Adrenal gland (tissue), 12 donors: Measurements from ENCODE around the gene CD48. TPM values are rescaled to one million over a fixed set of nuclear protein-coding genes. Genes with fewer than 3 reads are reported as not detected.

Experiments
- DNase-seq, 7 donors: peaks; one replicate each; pipeline ENCODE4 v3.0.0-alpha.2; 2019 to 2020
- H3K27ac ChIP-seq, 5 donors: fragments of 200-600 bp; sonication (generic) in 4 of 5; 1 replicate in 3 of 5; 2 replicates in 2 of 5; pipeline versions ENCODE4 v1.5.1 to v1.8.0; 2016 to 2020; ENCODE audit warnings: mild to moderate bottlenecking in 1 of 5
- H3K27me3 ChIP-seq: fragments of 200-600 bp; 2 replicates; pipeline ENCODE4 v1.8.0; 2021
- H3K36me3 ChIP-seq, 2 donors: fragments of 200-600 bp; replicated peaks in 1 of 2; 1 replicate in 1 of 2; 2 replicates in 1 of 2; pipeline versions ENCODE4 v1.5.1 to v1.8.0; 2018 to 2022
- H3K4me1 ChIP-seq, 2 donors: fragments of 200-600 bp; replicated peaks in 1 of 2; 1 replicate in 1 of 2; 2 replicates in 1 of 2; pipeline versions ENCODE4 v1.5.1 to v1.8.0; 2018 to 2021
- H3K4me3 ChIP-seq, 4 donors: fragments of 200-600 bp; sonication (generic) in 3 of 4; one replicate each; pipeline ENCODE4 v1.5.1; 2016 to 2018
- H3K9me3 ChIP-seq, 3 donors: fragments of 200-600 bp; sonication (generic) in 1 of 3; replicated peaks in 1 of 3; 1 replicate in 2 of 3; 2 replicates in 1 of 3; pipeline versions ENCODE4 v1.5.1 to v1.8.0; 2016 to 2021
- CTCF ChIP-seq, 6 experiments: fragments of 450-650 bp in 4 of 6; fragments of 200-600 bp in 2 of 6; sonication (generic) in 1 of 6; IDR thresholded peaks; 1 replicate in 5 of 6; 2 replicates in 1 of 6; pipeline versions ENCODE4 v1.5.1 to v1.8.0; 2016 to 2021; ENCODE audit warnings: antibody characterized with exemption in 6 of 6, mild to moderate bottlenecking in 2 of 6, moderate library complexity in 1 of 6
- POLR2A ChIP-seq, 2 donors: fragments of 450-650 bp; IDR thresholded peaks; one replicate each; pipeline ENCODE4 v1.6.1; 2017; ENCODE audit warnings: antibody characterized with exemption in 2 of 2, mild to moderate bottlenecking in 2 of 2, moderate library complexity in 1 of 2
- WGBS, 4 donors: extraction: QIAGEN DNeasy Blood & Tissue Kit in 2 of 4; methylation state at CpG; one replicate each; pipeline versions ENCODE4 v1.1.5 to v1.1.7; 2013 to 2017; 5-methylcytosine and 5-hydroxymethylcytosine counted together
- intact Hi-C, 2 donors: fragments of 100-400 bp; cut with DNase I; formaldehyde crosslinking; loops; one replicate each; pipeline versions ENCODE4 v1.14.1 to v1.15.0; 2022 to 2023
- polyA plus RNA-seq, 3 donors: library from polyadenylated mRNA; stranded (reverse); fragments of 200-250 nt in 2 of 3; fragments of 350-450 nt in 1 of 3; fragmentation: Illumina TruSeq in 1 of 3; extraction: RNeasy Lipid Tissue Mini Kit (QIAGEN cat#74804) in 1 of 3; gene quantifications; one replicate each; pipeline ENCODE4 v1.2.3, GENCODE V29; 2013 to 2014
- total RNA-seq, 9 donors: library from RNA; depleted of rRNA in 4 of 9; stranded (reverse); fragments of >200 nt in 4 of 9; fragments of 120-200 nt in 1 of 9; fragmentation: NEBNext Ultra II Directional in 1 of 9; extraction: Animal tissue kit (Norgen Biotek cat#: 25700) in 1 of 9; gene quantifications; one replicate each; pipeline versions ENCODE4 v1.1.0 to v1.2.4, GENCODE V29; 2013 to 2023
- donor health status: healthy with polysubstance abuse.
- donor health status: Bipolar disorder and iron deficiency.
- donor health status: DM: yes; HTN: yes; CAD: no.
- donor health status: DM: no; HTN: no; CAD: no.
- donor health status: DM: no; HTN: no; CAD: no.
- donor health status: DM: yes; HTN: yes; CAD: no.

Gene CD48
- total and polyA plus RNA-seq, 12 donors = 1.4 to 9.0 (median 3.9) TPM; not detected in 1

DNA sequence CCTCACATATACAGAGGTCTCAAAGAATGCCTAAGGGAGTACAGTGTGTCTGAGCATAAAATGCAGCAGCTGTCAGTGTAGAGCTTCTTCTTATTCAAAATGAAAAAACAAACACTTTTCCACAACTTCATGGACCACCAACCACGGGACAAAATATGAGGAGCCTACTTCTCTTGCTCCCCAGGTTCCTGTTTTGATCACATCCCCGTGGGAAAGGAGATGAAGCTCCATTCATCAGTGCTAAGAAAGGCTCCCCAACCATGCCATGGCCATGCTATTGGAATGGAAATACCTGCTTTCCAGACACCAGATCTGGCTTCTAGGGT lies 383 bp downstream of the CD48 start:
- WGBS, 4 donors = 41 to 52% (median 51%) methylated on average over 2 of the region's 2 CpGs
- H3K4me1 ChIP-seq = no peaks in the 10 kb centered on the region
- no peaks in the 10 kb centered on the region for H3K27me3 ChIP-seq
- intact Hi-C loops = no loop called here
- no peaks in the 10 kb centered on the region for H3K36me3 ChIP-seq
- no peak for TF ChIP-seq POLR2A (IDR thresholded peaks at IDR 0.05)
- no peak for TF ChIP-seq CTCF (IDR thresholded peaks at IDR 0.05)
- no peak overlapping the region for H3K4me3 ChIP-seq
- H3K27ac ChIP-seq = no peak overlapping the region
- H3K9me3 ChIP-seq = no peaks in the 10 kb centered on the region
- no peak for DNase-seq

DNA sequence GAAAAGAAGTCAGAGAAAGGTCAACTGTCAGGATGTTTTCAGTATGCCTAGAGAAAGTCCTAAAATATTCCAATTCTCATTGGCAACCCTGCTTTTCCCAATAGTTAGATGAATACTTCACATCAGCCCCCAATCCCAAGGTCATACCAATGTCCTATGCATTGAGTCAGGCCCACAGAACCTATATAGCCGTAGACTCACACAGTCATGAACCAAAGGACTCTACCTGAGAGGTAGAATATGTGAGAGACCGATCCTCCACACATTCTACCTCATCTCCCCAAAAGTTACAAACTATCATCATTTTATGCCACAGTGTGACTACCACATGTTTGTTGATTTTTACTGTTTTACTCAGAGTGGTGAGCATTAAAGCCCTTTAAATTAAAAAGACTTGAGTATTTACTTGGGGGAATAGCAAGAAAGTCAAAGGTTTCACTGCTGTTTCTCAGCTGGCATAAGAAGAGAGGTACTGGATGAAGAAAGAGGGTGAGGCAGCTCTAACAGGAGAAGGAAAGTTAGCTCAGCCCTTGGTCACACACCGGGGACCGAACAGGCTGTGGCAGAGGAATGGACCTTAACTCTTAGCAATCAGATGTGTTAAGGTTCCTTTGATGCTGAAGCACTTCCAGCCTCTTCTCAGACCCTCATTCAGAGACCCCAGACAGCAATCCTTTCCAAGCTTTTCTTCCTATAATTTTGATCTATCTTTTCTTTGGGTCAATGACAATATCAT lies 937 bp downstream of the CD48 start:
- TF ChIP-seq POLR2A (IDR thresholded peaks at IDR 0.05) (no peak), CTCF (IDR thresholded peaks at IDR 0.05) (no peak)
- no peak overlapping the region for H3K4me3 ChIP-seq
- 62 to 81% (median 73%) methylated on average over 4 of the region's 4 CpGs for WGBS, 4 donors

DNA sequence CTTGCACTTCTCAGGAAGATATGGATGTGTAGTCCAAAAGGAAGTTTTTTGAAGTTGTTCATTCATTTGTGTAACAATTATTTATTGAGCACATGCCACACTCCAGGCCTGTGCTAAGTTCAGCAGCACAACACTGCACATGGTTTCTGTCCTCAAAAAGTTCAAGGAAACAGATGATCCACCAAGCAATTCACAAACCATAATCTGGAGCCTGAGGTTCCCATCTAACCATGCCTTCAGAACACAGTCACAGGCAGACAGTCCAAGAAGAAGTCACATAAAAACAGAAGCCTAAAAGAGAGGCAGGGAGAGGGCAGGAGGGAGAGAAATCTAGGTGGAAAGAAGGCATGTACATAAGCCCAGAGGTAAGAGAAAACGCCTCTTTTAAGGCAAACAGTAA lies 1.9 kb downstream of the CD48 start:
- no peak overlapping the region for H3K4me3 ChIP-seq
- 61 to 85% (median 66%) methylated on average over 1 of the region's 1 CpG for WGBS, 4 donors
- H3K36me3 ChIP-seq = no peaks in the 10 kb centered on the region
- intact Hi-C loops = no loop called here
- no peak for DNase-seq
- H3K9me3 ChIP-seq = no peaks in the 10 kb centered on the region
- H3K4me1 ChIP-seq = no peaks in the 10 kb centered on the region
- no peak for TF ChIP-seq POLR2A (IDR thresholded peaks at IDR 0.05)
- TF ChIP-seq CTCF (IDR thresholded peaks at IDR 0.05) = no peak
- no peak overlapping the region for H3K27ac ChIP-seq
- H3K27me3 ChIP-seq = no peaks in the 10 kb centered on the region

More for the DNA sequence above, 937 bp downstream of the CD48 start:
- H3K36me3 ChIP-seq = no peaks in the 10 kb centered on the region
- intact Hi-C loops = no loop called here
- no peak for DNase-seq
- no peaks in the 10 kb centered on the region for H3K4me1 ChIP-seq
- H3K9me3 ChIP-seq = no peaks in the 10 kb centered on the region
- H3K27ac ChIP-seq = no peak overlapping the region
- no peaks in the 10 kb centered on the region for H3K27me3 ChIP-seq

DNA sequence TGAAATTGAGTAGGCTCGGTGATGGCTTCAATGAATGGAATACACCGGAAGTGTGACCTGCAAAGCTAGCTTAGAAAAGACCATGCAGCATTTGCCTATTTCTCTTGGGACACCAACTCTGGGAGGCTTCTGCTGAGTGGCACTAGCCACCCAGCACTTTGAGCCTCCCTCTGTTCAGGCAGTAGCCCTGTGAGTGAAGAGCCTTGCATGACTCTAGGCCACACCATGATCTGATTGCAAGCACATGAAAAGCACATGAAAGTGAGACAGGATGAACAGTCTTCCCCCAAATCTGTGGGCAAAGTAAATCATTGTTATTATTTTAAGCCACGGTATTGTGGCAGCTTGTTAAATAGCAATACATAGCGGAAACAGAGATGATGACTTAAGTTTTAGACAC lies 2.8 kb downstream of the CD48 start:
- TF ChIP-seq CTCF (IDR thresholded peaks at IDR 0.05) = no peak
- no peak for TF ChIP-seq POLR2A (IDR thresholded peaks at IDR 0.05)
- 62 to 80% (median 74%) methylated on average over 4 of the region's 4 CpGs for WGBS, 4 donors
- Histone ChIP-seq H3K4me1 (no peaks in the 10 kb centered on the region), H3K9me3 (no peaks in the 10 kb centered on the region), H3K4me3 (no peak overlapping the region), H3K27ac (no peak overlapping the region), H3K36me3 (no peaks in the 10 kb centered on the region), H3K27me3 (no peaks in the 10 kb centered on the region)
- intact Hi-C loops = no loop called here
- DNase-seq = no peak
